ENCODE results near the gene LHFPL3. TPM values are rescaled to one million over a fixed set of nuclear protein-coding genes. Genes with fewer than 3 reads are reported as not detected.

The LHFPL3 gene
- total RNA-seq, 1 experiment from 2014 or later: not detected

- H3K4me3 ChIP-seq (ENCODE audit: low read length): no peak overlapping the region
Observed at GRCh38 chr7:104820836-104821535, 492.6 kb downstream of the LHFPL3 start.

GRCh38 chr7:104823177-104823576, 494.8 kb downstream of the LHFPL3 start:
- H3K27ac ChIP-seq (ENCODE audit: low read length): no peak overlapping the region
- H3K4me1 ChIP-seq (ENCODE audit: low read length): no peaks in the 10 kb centered on the region
- H3K4me2 ChIP-seq (ENCODE audit: low read depth, low read length, poor library complexity, severe bottlenecking): no peak overlapping the region
- no peak overlapping the region for H2AFZ ChIP-seq (ENCODE audit: low read length)
- H4K20me1 ChIP-seq (ENCODE audit: insufficient read depth, low read depth, low read length): no peaks in the 10 kb centered on the region
- no peak overlapping the region for H3K4me3 ChIP-seq (ENCODE audit: low read length)
- H3K9me2 ChIP-seq (replicated peaks; ENCODE audit: insufficient read depth, low read length): no peaks in the 10 kb centered on the region
- H3K9ac ChIP-seq (ENCODE audit: low read length): no peak overlapping the region
- no peaks in the 10 kb centered on the region for H3K36me3 ChIP-seq (ENCODE audit: insufficient read depth, low read length)
- DNase-seq: no peak
- no peaks in the 10 kb centered on the region for H3K79me2 ChIP-seq (ENCODE audit: low read length)
- no peaks in the 10 kb centered on the region for H3K9me3 ChIP-seq (ENCODE audit: low read length)
- H3K27me3 ChIP-seq (ENCODE audit: low read length): no peaks in the 10 kb centered on the region

More at GRCh38 chr7:104820836-104821535, 492.6 kb downstream of the LHFPL3 start:
- DNase-seq: no peak
- no peak overlapping the region for H3K9ac ChIP-seq (ENCODE audit: low read length)
- H3K27ac ChIP-seq (ENCODE audit: low read length): no peak overlapping the region
- H3K4me1 ChIP-seq (ENCODE audit: low read length): no peaks in the 10 kb centered on the region
- H3K27me3 ChIP-seq (ENCODE audit: low read length): no peaks in the 10 kb centered on the region
- no peaks in the 10 kb centered on the region for H3K36me3 ChIP-seq (ENCODE audit: insufficient read depth, low read length)
- no peaks in the 10 kb centered on the region for H3K9me2 ChIP-seq (replicated peaks; ENCODE audit: insufficient read depth, low read length)
- H3K79me2 ChIP-seq (ENCODE audit: low read length): no peaks in the 10 kb centered on the region
- H3K4me2 ChIP-seq (ENCODE audit: low read depth, low read length, poor library complexity, severe bottlenecking): no peak overlapping the region
- no peak overlapping the region for H2AFZ ChIP-seq (ENCODE audit: low read length)
- no peaks in the 10 kb centered on the region for H3K9me3 ChIP-seq (ENCODE audit: low read length)
- no peaks in the 10 kb centered on the region for H4K20me1 ChIP-seq (ENCODE audit: insufficient read depth, low read depth, low read length)

- no peaks in the 10 kb centered on the region for H3K9me2 ChIP-seq (replicated peaks; ENCODE audit: insufficient read depth, low read length)
- no peaks in the 10 kb centered on the region for H3K4me1 ChIP-seq (ENCODE audit: low read length)
- H3K27me3 ChIP-seq (ENCODE audit: low read length): no peaks in the 10 kb centered on the region
- H3K4me3 ChIP-seq (ENCODE audit: low read length): no peak overlapping the region
- H4K20me1 ChIP-seq (ENCODE audit: insufficient read depth, low read depth, low read length): no peaks in the 10 kb centered on the region
- H2AFZ ChIP-seq (ENCODE audit: low read length): no peak overlapping the region
- no peak for DNase-seq
- no peaks in the 10 kb centered on the region for H3K9me3 ChIP-seq (ENCODE audit: low read length)
- H3K36me3 ChIP-seq (ENCODE audit: insufficient read depth, low read length): no peaks in the 10 kb centered on the region
- H3K9ac ChIP-seq (ENCODE audit: low read length): no peak overlapping the region
- no peak overlapping the region for H3K27ac ChIP-seq (ENCODE audit: low read length)
- no peaks in the 10 kb centered on the region for H3K79me2 ChIP-seq (ENCODE audit: low read length)
- no peak overlapping the region for H3K4me2 ChIP-seq (ENCODE audit: low read depth, low read length, poor library complexity, severe bottlenecking)
Observed at GRCh38 chr7:104825099-104825498, 496.7 kb downstream of the LHFPL3 start.

DNA sequence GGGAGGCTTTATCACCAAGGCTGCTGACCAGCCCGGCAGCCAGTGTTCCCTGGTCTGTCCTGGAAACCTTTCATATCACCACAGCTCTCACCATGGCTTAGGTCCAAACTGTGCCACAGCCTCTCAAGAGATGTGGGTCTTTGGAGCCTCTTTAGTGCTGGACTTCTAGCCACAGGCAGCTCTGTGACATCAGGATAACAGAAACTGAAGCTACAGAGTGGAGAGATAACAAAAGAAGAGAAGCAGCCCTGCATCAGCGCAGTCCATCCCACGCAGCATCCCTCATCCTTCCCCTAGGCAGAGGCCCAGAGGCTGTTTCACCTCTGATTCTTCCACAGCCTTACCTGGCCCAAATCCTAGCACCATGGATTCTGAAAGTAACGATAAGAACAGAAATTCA, 497.7 kb downstream of the LHFPL3 start:
- no peak overlapping the region for H3K9ac ChIP-seq (ENCODE audit: low read length)
- no peaks in the 10 kb centered on the region for H4K20me1 ChIP-seq (ENCODE audit: insufficient read depth, low read depth, low read length)
- no peaks in the 10 kb centered on the region for H3K9me2 ChIP-seq (replicated peaks; ENCODE audit: insufficient read depth, low read length)
- H3K4me3 ChIP-seq (ENCODE audit: low read length): no peak overlapping the region
- no peak overlapping the region for H2AFZ ChIP-seq (ENCODE audit: low read length)
- H3K4me2 ChIP-seq (ENCODE audit: low read depth, low read length, poor library complexity, severe bottlenecking): no peak overlapping the region
- H3K27me3 ChIP-seq (ENCODE audit: low read length): no peaks in the 10 kb centered on the region
- no peaks in the 10 kb centered on the region for H3K79me2 ChIP-seq (ENCODE audit: low read length)
- H3K4me1 ChIP-seq (ENCODE audit: low read length): no peaks in the 10 kb centered on the region
- no peak for DNase-seq
- no peaks in the 10 kb centered on the region for H3K9me3 ChIP-seq (ENCODE audit: low read length)
- no peak overlapping the region for H3K27ac ChIP-seq (ENCODE audit: low read length)
- no peaks in the 10 kb centered on the region for H3K36me3 ChIP-seq (ENCODE audit: insufficient read depth, low read length)

- no peak for DNase-seq
- H3K9ac ChIP-seq (ENCODE audit: low read length): no peak overlapping the region
- H2AFZ ChIP-seq (ENCODE audit: low read length): no peak overlapping the region
- H3K9me2 ChIP-seq (replicated peaks; ENCODE audit: insufficient read depth, low read length): no peaks in the 10 kb centered on the region
- no peak overlapping the region for H3K27ac ChIP-seq (ENCODE audit: low read length)
- no peak overlapping the region for H3K4me2 ChIP-seq (ENCODE audit: low read depth, low read length, poor library complexity, severe bottlenecking)
- no peaks in the 10 kb centered on the region for H4K20me1 ChIP-seq (ENCODE audit: insufficient read depth, low read depth, low read length)
- H3K27me3 ChIP-seq (ENCODE audit: low read length): no peaks in the 10 kb centered on the region
- H3K36me3 ChIP-seq (ENCODE audit: insufficient read depth, low read length): no peaks in the 10 kb centered on the region
- no peaks in the 10 kb centered on the region for H3K79me2 ChIP-seq (ENCODE audit: low read length)
- H3K9me3 ChIP-seq (ENCODE audit: low read length): no peaks in the 10 kb centered on the region
- no peak overlapping the region for H3K4me3 ChIP-seq (ENCODE audit: low read length)
- H3K4me1 ChIP-seq (ENCODE audit: low read length): peaks cover 6% of the 10 kb centered on the region; the same call in 1 of the 2 replicates
Observed at GRCh38 chr7:104836976-104837375, 508.6 kb downstream of the LHFPL3 start.

GRCh38 chr7:104838537-104839299, 510.3 kb downstream of the LHFPL3 start:
- DNase-seq: no peak
- Histone ChIP-seq H3K79me2 (ENCODE audit: low read length) (no peaks in the 10 kb centered on the region), H3K9me3 (ENCODE audit: low read length) (no peaks in the 10 kb centered on the region), H3K27me3 (ENCODE audit: low read length) (no peaks in the 10 kb centered on the region), H3K36me3 (ENCODE audit: insufficient read depth, low read length) (no peaks in the 10 kb centered on the region), H3K4me1 (ENCODE audit: low read length) (peaks cover 6% of the 10 kb centered on the region; the same call in 1 of the 2 replicates), H3K9me2 (replicated peaks; ENCODE audit: insufficient read depth, low read length) (no peaks in the 10 kb centered on the region), H3K27ac (ENCODE audit: low read length) (no peak overlapping the region), H3K9ac (ENCODE audit: low read length) (no peak overlapping the region), H3K4me2 (ENCODE audit: low read depth, low read length, poor library complexity, severe bottlenecking) (no peak overlapping the region), H4K20me1 (ENCODE audit: insufficient read depth, low read depth, low read length) (no peaks in the 10 kb centered on the region), H2AFZ (ENCODE audit: low read length) (no peak overlapping the region), H3K4me3 (ENCODE audit: low read length) (no peak overlapping the region)

- Histone ChIP-seq H3K4me2 (ENCODE audit: low read depth, low read length, poor library complexity, severe bottlenecking) (no peak overlapping the region), H3K27me3 (ENCODE audit: low read length) (no peaks in the 10 kb centered on the region), H4K20me1 (ENCODE audit: insufficient read depth, low read depth, low read length) (no peaks in the 10 kb centered on the region), H3K36me3 (ENCODE audit: insufficient read depth, low read length) (no peaks in the 10 kb centered on the region), H3K9me2 (replicated peaks; ENCODE audit: insufficient read depth, low read length) (no peaks in the 10 kb centered on the region), H3K9ac (ENCODE audit: low read length) (no peak overlapping the region), H3K27ac (ENCODE audit: low read length) (no peak overlapping the region), H2AFZ (ENCODE audit: low read length) (no peak overlapping the region), H3K79me2 (ENCODE audit: low read length) (no peaks in the 10 kb centered on the region), H3K4me3 (ENCODE audit: low read length) (no peak overlapping the region), H3K9me3 (ENCODE audit: low read length) (no peaks in the 10 kb centered on the region), H3K4me1 (ENCODE audit: low read length) (peaks cover 6% of the 10 kb centered on the region; the same call in 1 of the 2 replicates)
- no peak for DNase-seq
Observed at GRCh38 chr7:104839842-104840241, 511.4 kb downstream of the LHFPL3 start.

GRCh38 chr7:104841798-104842197, 513.4 kb downstream of the LHFPL3 start:
- H3K9me2 ChIP-seq (replicated peaks; ENCODE audit: insufficient read depth, low read length): no peaks in the 10 kb centered on the region
- H3K9me3 ChIP-seq (ENCODE audit: low read length): no peaks in the 10 kb centered on the region
- H3K9ac ChIP-seq (ENCODE audit: low read length): no peak overlapping the region
- H3K27me3 ChIP-seq (ENCODE audit: low read length): no peaks in the 10 kb centered on the region
- H3K4me1 ChIP-seq (ENCODE audit: low read length): peaks cover 6% of the 10 kb centered on the region; the same call in 1 of the 2 replicates
- H3K4me2 ChIP-seq (ENCODE audit: low read depth, low read length, poor library complexity, severe bottlenecking): no peak overlapping the region
- no peak overlapping the region for H3K27ac ChIP-seq (ENCODE audit: low read length)
- no peak for DNase-seq
- H4K20me1 ChIP-seq (ENCODE audit: insufficient read depth, low read depth, low read length): no peaks in the 10 kb centered on the region
- no peaks in the 10 kb centered on the region for H3K36me3 ChIP-seq (ENCODE audit: insufficient read depth, low read length)
- no peak overlapping the region for H3K4me3 ChIP-seq (ENCODE audit: low read length)
- H3K79me2 ChIP-seq (ENCODE audit: low read length): no peaks in the 10 kb centered on the region
- H2AFZ ChIP-seq (ENCODE audit: low read length): no peak overlapping the region
